IMR-90 (cell line): ENCODE data around the gene FXYD4. TPM values are rescaled to one million over a fixed set of nuclear protein-coding genes. Genes with fewer than 3 reads are reported as not detected.

ENCODE experiments used
- ATAC-seq: fragments of 200-7000 bp; cut with Tn5 transposase; 2 replicates; pipeline ENCODE4 v1.9.1; 2020; ENCODE audit warnings: low read depth, mild to moderate bottlenecking, moderate library complexity
- BruUV-seq: library from RNA; stranded (reverse); fragments of 400-500 nt; replicated peaks from 2 replicates; lab custom pipeline; 2021; lab: Mats Ljungman, UMichigan
- CTCF ChIA-PET: fragments of 300-600 bp; formaldehyde crosslinking; extraction: SDS; loops from one replicate; lab custom pipeline; 2021; ENCODE audit warnings: antibody characterized with exemption; lab: Yijun Ruan, JAX
- POLR2A ChIA-PET: fragments of 300-600 bp; sonication (Branson Sonifier 250); formaldehyde crosslinking; loops from one replicate; lab custom pipeline; 2022; ENCODE audit warnings: antibody characterized with exemption; ENCODE audit not compliant: unreplicated experiment; lab: Charles Lee
- DNase-seq: peaks from one replicate; pipeline ENCODE4 v3.0.0; 2013
- H2AFZ ChIP-seq: replicated peaks from 2 replicates; pipeline ENCODE3; 2013; ENCODE audit warnings: low read length, mild to moderate bottlenecking; ENCODE audit not compliant: poor library complexity
- H2AK5ac ChIP-seq: 2 replicates; pipeline ENCODE4 v1.6.1; 2013; ENCODE audit warnings: low read depth, low read length, inconsistent platforms
- H2AK9ac ChIP-seq: replicated peaks from 2 replicates; pipeline ENCODE3; 2013; ENCODE audit warnings: mild to moderate bottlenecking, low read depth, low read length, moderate library complexity; ENCODE audit not compliant: poor library complexity
- H2BK120ac ChIP-seq: 2 replicates; pipeline ENCODE4 v1.6.1; 2013; ENCODE audit warnings: low read depth, low read length, inconsistent platforms
- H2BK15ac ChIP-seq: 3 replicates; pipeline ENCODE4 v1.6.1; 2013; ENCODE audit warnings: low read depth, low read length, inconsistent platforms
- H2BK20ac ChIP-seq: 2 replicates; pipeline ENCODE4 v1.6.1; 2013; ENCODE audit warnings: low read depth, mild to moderate bottlenecking, inconsistent platforms, low read length, moderate library complexity
- H2BK5ac ChIP-seq: 2 replicates; pipeline ENCODE4 v1.6.1; 2013; ENCODE audit warnings: mild to moderate bottlenecking, low read depth, low read length, inconsistent platforms; ENCODE audit not compliant: poor library complexity, severe bottlenecking
- H3K14ac ChIP-seq: replicated peaks from 2 replicates; pipeline ENCODE4 v1.6.1; 2013; ENCODE audit warnings: low read depth, low read length, inconsistent platforms
- H3K18ac ChIP-seq: 2 replicates; pipeline ENCODE4 v1.6.1; 2013; ENCODE audit warnings: low read depth, low read length, control low read depth
- H3K23ac ChIP-seq: 2 replicates; pipeline ENCODE4 v1.6.1; 2013; ENCODE audit warnings: low read depth, low read length, inconsistent platforms
- H3K27ac ChIP-seq: 2 replicates; pipeline ENCODE4 v1.5.1; 2013; ENCODE audit warnings: mild to moderate bottlenecking, control low read depth, low read length; ENCODE audit not compliant: insufficient read depth
- H3K27me3 ChIP-seq: 2 replicates; pipeline ENCODE4 v1.6.1; 2013; ENCODE audit warnings: low read length; ENCODE audit not compliant: control insufficient read depth, insufficient read depth
- H3K36me3 ChIP-seq: 2 replicates; pipeline ENCODE4 v1.6.1; 2013; ENCODE audit warnings: low read length, mixed read lengths; ENCODE audit not compliant: control insufficient read depth, insufficient read depth
- H3K4ac ChIP-seq: 2 replicates; pipeline ENCODE4 v1.6.1; 2013; ENCODE audit warnings: low read depth, low read length, inconsistent platforms
- H3K4me1 ChIP-seq: 2 replicates; pipeline ENCODE4 v1.6.1; 2013; ENCODE audit warnings: low read length, mixed read lengths; ENCODE audit not compliant: control insufficient read depth, insufficient read depth
- H3K4me2 ChIP-seq: 2 replicates; pipeline ENCODE4 v1.6.1; 2013; ENCODE audit warnings: low read depth, mild to moderate bottlenecking, control low read depth, low read length, moderate library complexity
- H3K4me3 ChIP-seq: 2 replicates; pipeline ENCODE4 v1.5.1; 2013; ENCODE audit warnings: low read depth, mild to moderate bottlenecking, control low read depth, low read length, moderate library complexity; ENCODE audit not compliant: insufficient read depth
- H3K56ac ChIP-seq: 2 replicates; pipeline ENCODE4 v1.6.1; 2013; ENCODE audit warnings: low read length, inconsistent platforms; ENCODE audit not compliant: insufficient read depth; ENCODE audit errors: extremely low read depth
- H3K79me1 ChIP-seq, 2 experiments: 2 replicates each; pipeline ENCODE4 v1.6.1; 2013; ENCODE audit warnings: low read length in 2 of 2, inconsistent platforms in 1 of 2, low read depth in 1 of 2
- H3K9ac ChIP-seq: 2 replicates; pipeline ENCODE4 v1.6.1; 2013; ENCODE audit warnings: low read depth, low read length, control low read depth
- H3K9me1 ChIP-seq: 2 replicates; pipeline ENCODE4 v1.6.1; 2013; ENCODE audit warnings: low read length, inconsistent platforms; ENCODE audit not compliant: insufficient read depth
- H3K9me3 ChIP-seq: 2 replicates; pipeline ENCODE4 v1.6.1; 2013; ENCODE audit warnings: low read length; ENCODE audit not compliant: control insufficient read depth, insufficient read depth
- H4K20me1 ChIP-seq: 2 replicates; pipeline ENCODE4 v1.6.1; 2013; ENCODE audit warnings: low read length, inconsistent platforms; ENCODE audit not compliant: insufficient read depth
- H4K5ac ChIP-seq: 2 replicates; pipeline ENCODE4 v1.6.1; 2013; ENCODE audit warnings: mild to moderate bottlenecking, low read depth, low read length, control low read depth
- H4K8ac ChIP-seq, 2 experiments: 2 replicates each; pipeline ENCODE4 v1.6.1; 2013; ENCODE audit warnings: low read depth in 2 of 2, low read length in 2 of 2, control low read depth in 1 of 2, inconsistent platforms in 1 of 2
- H4K91ac ChIP-seq: 2 replicates; pipeline ENCODE4 v1.6.1; 2013; ENCODE audit warnings: low read depth, low read length, inconsistent platforms; ENCODE audit not compliant: insufficient read depth
- BHLHE40 ChIP-seq: fragments of 150-350 bp; IDR thresholded peaks from 2 replicates; pipeline ENCODE4 v1.6.1; 2016; ENCODE audit warnings: mild to moderate bottlenecking, low read depth, low read length
- CEBPB ChIP-seq: IDR thresholded peaks from 2 replicates; pipeline ENCODE4 v1.6.1; 2012; ENCODE audit warnings: low read depth, low read length, improper control_type of control experiment
- CHD1 ChIP-seq: IDR thresholded peaks from 2 replicates; pipeline ENCODE4 v1.6.1; 2012; ENCODE audit warnings: low read depth, low read length, improper control_type of control experiment
- FOS ChIP-seq: fragments of 150-350 bp; IDR thresholded peaks from 2 replicates; pipeline ENCODE4 v1.6.1; 2016; ENCODE audit warnings: low read depth, low read length
- MAFK ChIP-seq: IDR thresholded peaks from 2 replicates; pipeline ENCODE4 v1.6.1; 2012; ENCODE audit warnings: low read depth, low read length, improper control_type of control experiment
- MAZ ChIP-seq: IDR thresholded peaks from 2 replicates; pipeline ENCODE4 v1.6.1; 2012; ENCODE audit warnings: low read depth, mild to moderate bottlenecking, low read length, improper control_type of control experiment, moderate library complexity, borderline replicate concordance
- MXI1 ChIP-seq: IDR thresholded peaks from 2 replicates; pipeline ENCODE4 v1.6.1; 2012; ENCODE audit warnings: low read depth, mild to moderate bottlenecking, low read length, moderate library complexity, borderline replicate concordance
- NFE2L2 ChIP-seq: fragments of 150-350 bp; IDR thresholded peaks from 2 replicates; pipeline ENCODE4 v1.6.1; 2016; ENCODE audit warnings: low read depth, mild to moderate bottlenecking, low read length
- POLR2A ChIP-seq: IDR thresholded peaks from 2 replicates; pipeline ENCODE4 v1.6.1; 2012; ENCODE audit warnings: mild to moderate bottlenecking, low read depth, low read length
- RAD21 ChIP-seq: IDR thresholded peaks from 2 replicates; pipeline ENCODE4 v1.6.1; 2012; ENCODE audit warnings: low read length, improper control_type of control experiment
- RCOR1 ChIP-seq: IDR thresholded peaks from 2 replicates; pipeline ENCODE4 v1.6.1; 2012; ENCODE audit warnings: mild to moderate bottlenecking, low read length, improper control_type of control experiment; ENCODE audit not compliant: insufficient replicate concordance
- RFX5 ChIP-seq: IDR thresholded peaks from 2 replicates; pipeline ENCODE4 v1.8.0; 2012; ENCODE audit warnings: low read depth, mild to moderate bottlenecking, low read length, moderate library complexity
- SMC3 ChIP-seq: fragments of 150-350 bp; IDR thresholded peaks from 2 replicates; pipeline ENCODE4 v1.6.1; 2016; ENCODE audit warnings: low read depth, mild to moderate bottlenecking, antibody characterized with exemption, low read length, moderate library complexity
- USF2 ChIP-seq: fragments of 150-350 bp; IDR thresholded peaks from 2 replicates; pipeline ENCODE4 v1.6.1; 2017; ENCODE audit warnings: mild to moderate bottlenecking, antibody characterized with exemption, low read length, low read depth
- WGBS, 2 experiments: methylation state at CpG; one replicate each; pipeline versions ENCODE4 v1.1.5 to v1.1.7; 2013; ENCODE audit warnings: missing lambda C conversion rate in 2 of 2; ENCODE audit not compliant: insufficient read length in 1 of 2; ENCODE audit errors: extremely low coverage in 2 of 2; 5-methylcytosine and 5-hydroxymethylcytosine counted together
- dilution Hi-C: fragments of 300-500 bp; cut with HindIII; formaldehyde crosslinking; loops from one replicate; pipeline ENCODE4 v1.14.3; 2018; ENCODE audit warnings: low sequenced_read_pairs; ENCODE audit not compliant: unreplicated experiment
- in situ Hi-C: fragments of 300-500 bp; cut with MboI; formaldehyde crosslinking; loops from 3 replicates; pipeline ENCODE4 v1.14.3; 2019; ENCODE audit warnings: low sequenced_read_pairs, inconsistent platforms, mixed read lengths
- intact Hi-C: fragments of 100-400 bp; cut with micrococcal nuclease; formaldehyde crosslinking; loops from 2 replicates; pipeline ENCODE4 v1.10.0; 2022
- polyA plus RNA-seq, 3 experiments: library from polyadenylated mRNA; depleted of rRNA; stranded (reverse); fragments of >200 nt; gene quantifications; 2 replicates each; pipeline ENCODE4 v1.2.3, GENCODE V29; 2012; ENCODE audit warnings: low replicate concordance in 1 of 3
- total RNA-seq: library from RNA; depleted of rRNA; stranded (reverse); fragments of >200 nt; gene quantifications from 2 replicates; pipeline ENCODE4 v1.2.3, GENCODE V29; 2012
- TF ChIP-seq, protein P1 (sequence below): conservative IDR thresholded peaks from 2 replicates; pipeline ENCODE4 v1.5.1; 2012; ENCODE audit warnings: mild to moderate bottlenecking, low read depth, low read length, improper control_type of control experiment
- TF ChIP-seq, protein P2 (sequence below): fragments of 150-350 bp; IDR thresholded peaks from 2 replicates; pipeline ENCODE4 v1.6.1; 2016; ENCODE audit warnings: low read depth, mild to moderate bottlenecking, low read length, moderate library complexity, borderline replicate concordance

The FXYD4 gene
- total and polyA plus RNA-seq, 2 of the 4 experiments (the other 2 are of a cell fraction): not detected

DNA sequence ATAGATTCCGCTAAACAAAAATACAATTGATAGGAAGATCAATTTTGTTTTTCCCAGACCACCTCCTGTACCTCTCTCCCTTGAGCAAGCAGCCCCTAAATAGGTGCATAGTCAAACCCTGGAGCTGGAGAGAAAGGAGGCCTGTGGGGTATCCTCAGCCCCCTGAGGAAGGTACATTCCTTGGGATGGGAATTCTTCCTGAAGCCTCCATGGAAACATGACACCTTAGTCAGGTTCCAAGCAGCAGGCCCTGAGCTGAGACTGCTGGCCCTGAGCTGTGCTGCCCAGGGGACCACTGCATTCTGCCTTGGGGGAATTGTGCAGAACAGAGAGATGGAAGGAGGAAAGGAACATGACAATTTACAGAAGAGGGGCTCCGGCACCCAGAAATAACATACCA, 30.2 kb downstream of the FXYD4 start:
- Histone ChIP-seq H3K4ac (no peak overlapping the region), H3K56ac (no peak overlapping the region), H3K9ac (no peak overlapping the region), H3K4me1 (peaks cover 15% of the 10 kb centered on the region), H3K14ac (no peak overlapping the region), H2AK5ac (peak overlapping the region; percentile 13; the same call in 1 of the 2 replicates), H4K91ac (no peak overlapping the region), H2BK15ac (no peak overlapping the region), H2AK9ac (peak overlapping the region; percentile 44), H4K8ac (no peak overlapping the region), H3K4me3 (no peak overlapping the region), H2BK5ac (no peak overlapping the region), H3K23ac (peak overlapping the region; percentile 45; the same call in 1 of the 2 replicates), H3K27me3 (no peaks in the 10 kb centered on the region), H3K36me3 (peaks cover 2% of the 10 kb centered on the region; the same call in 1 of the 2 replicates), H3K4me2 (no peak overlapping the region; the same call in 1 of the 2 replicates), H2BK120ac (no peak overlapping the region), H4K20me1 (peaks cover 93% of the 10 kb centered on the region), H3K9me1 (peaks cover 10% of the 10 kb centered on the region), H3K27ac (no peak overlapping the region), H3K9me3 (no peaks in the 10 kb centered on the region), H4K5ac (no peak overlapping the region), H2AFZ (no peak overlapping the region), H3K79me1 (peaks cover 4 to 15% of the 10 kb centered on the region in 2 experiments; a peak in 2 of 4 replicates), H2BK20ac (no peak overlapping the region), H3K18ac (no peak overlapping the region)
- dilution Hi-C loops: no loop called here
- DNase-seq (no peak), ATAC-seq (no peak)
- no TSS peak for BruUV-seq
- intact Hi-C loops: no loop called here
- no CpG with 5 or more reads among the region's 2 CpGs for WGBS, 2 experiments
- POLR2A ChIA-PET: no interaction called here
- in situ Hi-C loops: loop anchor here (5.0 to 25.0 kb wide), 2 partner anchors 51 to 1586 kb away; partner anchors contain the start of gene DEPP1
- CTCF ChIA-PET: no interaction called here
- TF ChIP-seq, protein P1, sequence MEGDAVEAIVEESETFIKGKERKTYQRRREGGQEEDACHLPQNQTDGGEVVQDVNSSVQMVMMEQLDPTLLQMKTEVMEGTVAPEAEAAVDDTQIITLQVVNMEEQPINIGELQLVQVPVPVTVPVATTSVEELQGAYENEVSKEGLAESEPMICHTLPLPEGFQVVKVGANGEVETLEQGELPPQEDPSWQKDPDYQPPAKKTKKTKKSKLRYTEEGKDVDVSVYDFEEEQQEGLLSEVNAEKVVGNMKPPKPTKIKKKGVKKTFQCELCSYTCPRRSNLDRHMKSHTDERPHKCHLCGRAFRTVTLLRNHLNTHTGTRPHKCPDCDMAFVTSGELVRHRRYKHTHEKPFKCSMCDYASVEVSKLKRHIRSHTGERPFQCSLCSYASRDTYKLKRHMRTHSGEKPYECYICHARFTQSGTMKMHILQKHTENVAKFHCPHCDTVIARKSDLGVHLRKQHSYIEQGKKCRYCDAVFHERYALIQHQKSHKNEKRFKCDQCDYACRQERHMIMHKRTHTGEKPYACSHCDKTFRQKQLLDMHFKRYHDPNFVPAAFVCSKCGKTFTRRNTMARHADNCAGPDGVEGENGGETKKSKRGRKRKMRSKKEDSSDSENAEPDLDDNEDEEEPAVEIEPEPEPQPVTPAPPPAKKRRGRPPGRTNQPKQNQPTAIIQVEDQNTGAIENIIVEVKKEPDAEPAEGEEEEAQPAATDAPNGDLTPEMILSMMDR: no peak
- TF ChIP-seq, protein P2, sequence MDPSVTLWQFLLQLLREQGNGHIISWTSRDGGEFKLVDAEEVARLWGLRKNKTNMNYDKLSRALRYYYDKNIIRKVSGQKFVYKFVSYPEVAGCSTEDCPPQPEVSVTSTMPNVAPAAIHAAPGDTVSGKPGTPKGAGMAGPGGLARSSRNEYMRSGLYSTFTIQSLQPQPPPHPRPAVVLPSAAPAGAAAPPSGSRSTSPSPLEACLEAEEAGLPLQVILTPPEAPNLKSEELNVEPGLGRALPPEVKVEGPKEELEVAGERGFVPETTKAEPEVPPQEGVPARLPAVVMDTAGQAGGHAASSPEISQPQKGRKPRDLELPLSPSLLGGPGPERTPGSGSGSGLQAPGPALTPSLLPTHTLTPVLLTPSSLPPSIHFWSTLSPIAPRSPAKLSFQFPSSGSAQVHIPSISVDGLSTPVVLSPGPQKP: no peak
- no peak for TF ChIP-seq NFE2L2
- no peak for TF ChIP-seq POLR2A
- no peak for TF ChIP-seq SMC3
- TF ChIP-seq MAFK: no peak
- TF ChIP-seq MAZ: no peak
- no peak for TF ChIP-seq CHD1
- TF ChIP-seq CEBPB: no peak
- TF ChIP-seq RCOR1: no peak
- TF ChIP-seq FOS: no peak
- no peak for TF ChIP-seq RAD21
- no peak for TF ChIP-seq BHLHE40
- no peak for TF ChIP-seq RFX5
- no peak for TF ChIP-seq USF2
- TF ChIP-seq MXI1: no peak
